Measurements from ENCODE around the gene CDADC1. TPM values are rescaled to one million over a fixed set of nuclear protein-coding genes. Genes with fewer than 3 reads are reported as not detected.
A peak's percentile ranks its signal among the peaks of the same experiment; 100 is the strongest.
"Not testable (repeated sequence)": the region's sequence is repeated elsewhere in the genome, so short reads cannot be mapped to it uniquely, and the experiment has no call there.

CDADC1 gene
- total RNA-seq, 1 experiment from 2014 or later = 5.7 TPM

GRCh38 chr13:49238621-49239020 lies 9.1 kb upstream of the CDADC1 start:
- DNase-seq (ENCODE audit: low read depth) = peak; percentile 80

GRCh38 chr13:49240017-49240416 lies 7.7 kb upstream of the CDADC1 start:
- peak; percentile 24 for DNase-seq (ENCODE audit: low read depth)

- no peak for DNase-seq (ENCODE audit: low read depth)
Measured at GRCh38 chr13:49241296-49241695, 6.4 kb upstream of the CDADC1 start.

- DNase-seq (ENCODE audit: low read depth) = no peak
Measured at GRCh38 chr13:49245101-49245500, 2.6 kb upstream of the CDADC1 start.

- no peak for DNase-seq (ENCODE audit: low read depth)
Measured at GRCh38 chr13:49246850-49247642, 679 bp upstream of the CDADC1 start.

- DNase-seq (ENCODE audit: low read depth) = no peak
Measured at GRCh38 chr13:49248622-49249002, 887 bp downstream of the CDADC1 start.

- DNase-seq (ENCODE audit: low read depth) = no peak
Measured at GRCh38 chr13:49251326-49251725, 3.6 kb downstream of the CDADC1 start.

GRCh38 chr13:49253310-49253709 lies 5.6 kb downstream of the CDADC1 start:
- no peak for DNase-seq (ENCODE audit: low read depth)

- no peak for DNase-seq (ENCODE audit: low read depth)
Measured at GRCh38 chr13:49254007-49254406, 6.3 kb downstream of the CDADC1 start.

- no peak for DNase-seq (ENCODE audit: low read depth)
Measured at GRCh38 chr13:49256841-49257240, 9.1 kb downstream of the CDADC1 start.

- DNase-seq (ENCODE audit: low read depth) = no peak
Measured at GRCh38 chr13:49258089-49258796, 10.5 kb downstream of the CDADC1 start.

GRCh38 chr13:49259586-49259985 lies 11.9 kb downstream of the CDADC1 start:
- no peak for DNase-seq (ENCODE audit: low read depth)

- no peak for DNase-seq (ENCODE audit: low read depth)
Measured at GRCh38 chr13:49262634-49263033, 14.9 kb downstream of the CDADC1 start.

- DNase-seq (ENCODE audit: low read depth) = peak; percentile 46
Measured at GRCh38 chr13:49265822-49266221, 18.1 kb downstream of the CDADC1 start.

GRCh38 chr13:49271264-49271663 lies 23.5 kb downstream of the CDADC1 start:
- DNase-seq (ENCODE audit: low read depth) = no peak

GRCh38 chr13:49272296-49272695 lies 24.6 kb downstream of the CDADC1 start:
- DNase-seq (ENCODE audit: low read depth) = no peak

GRCh38 chr13:49278211-49278610 lies 30.5 kb downstream of the CDADC1 start:
- no peak for DNase-seq (ENCODE audit: low read depth)

GRCh38 chr13:49279112-49279511 lies 31.4 kb downstream of the CDADC1 start:
- no peak for DNase-seq (ENCODE audit: low read depth)

- DNase-seq (ENCODE audit: low read depth) = no peak
Measured at GRCh38 chr13:49279885-49280284, 32.2 kb downstream of the CDADC1 start.

GRCh38 chr13:49287995-49288394 lies 40.3 kb downstream of the CDADC1 start:
- DNase-seq (ENCODE audit: low read depth) = no peak

GRCh38 chr13:49288458-49288857 lies 40.7 kb downstream of the CDADC1 start:
- no peak for DNase-seq (ENCODE audit: low read depth)

GRCh38 chr13:49292742-49293486 lies 45.2 kb downstream of the CDADC1 start:
- peak; percentile 23 for DNase-seq (ENCODE audit: low read depth)

- DNase-seq (ENCODE audit: low read depth) = not testable (repeated sequence)
Measured at GRCh38 chr13:49294723-49295122, 47.0 kb downstream of the CDADC1 start.

Measured in M059J (cell line).